Progenitor cell of endocrine pancreas (in vitro differentiated cells): ENCODE results near the gene ADAM23. TPM values are rescaled to one million over a fixed set of nuclear protein-coding genes. Genes with fewer than 3 reads are reported as not detected.

Experiments
- DNase-seq: peaks from one replicate; pipeline ENCODE4 v3.0.0; 2021; ENCODE audit warnings: low spot score; ENCODE audit not compliant: unreplicated experiment
- H3K27ac Mint-ChIP-seq: 2 replicates; pipeline ENCODE4 v1.8.0; 2021; ENCODE audit warnings: mild to moderate bottlenecking, moderate library complexity, mixed read lengths
- H3K27me3 Mint-ChIP-seq: 2 replicates; pipeline ENCODE4 v1.8.0; 2021; ENCODE audit warnings: mixed read lengths
- H3K36me3 Mint-ChIP-seq: 2 replicates; pipeline ENCODE4 v1.8.0; 2022; ENCODE audit warnings: mixed read lengths; ENCODE audit not compliant: insufficient read depth
- H3K4me1 Mint-ChIP-seq: 2 replicates; pipeline ENCODE4 v1.8.0; 2021; ENCODE audit warnings: low read depth, mixed read lengths
- H3K4me3 Mint-ChIP-seq: 2 replicates; pipeline ENCODE4 v1.8.0; 2021; ENCODE audit warnings: low read depth, mild to moderate bottlenecking, moderate library complexity, mixed read lengths
- H3K9me3 Mint-ChIP-seq: 2 replicates; pipeline ENCODE4 v1.8.0; 2021; ENCODE audit warnings: low read depth, mixed read lengths
- total RNA-seq: library from RNA; stranded (reverse); gene quantifications from 2 replicates; pipeline ENCODE4 v1.2.1, GENCODE V29; 2021
- TF ChIP-seq, protein P1 (sequence below): fragments of 200-600 bp; sonication (generic); IDR thresholded peaks from one replicate; pipeline ENCODE4 v1.5.0; 2021; ENCODE audit warnings: antibody characterized with exemption, mild to moderate bottlenecking; ENCODE audit not compliant: unreplicated experiment

The ADAM23 gene
- total RNA-seq, 1 donor from 2014 or later, result 16.0 TPM

DNA sequence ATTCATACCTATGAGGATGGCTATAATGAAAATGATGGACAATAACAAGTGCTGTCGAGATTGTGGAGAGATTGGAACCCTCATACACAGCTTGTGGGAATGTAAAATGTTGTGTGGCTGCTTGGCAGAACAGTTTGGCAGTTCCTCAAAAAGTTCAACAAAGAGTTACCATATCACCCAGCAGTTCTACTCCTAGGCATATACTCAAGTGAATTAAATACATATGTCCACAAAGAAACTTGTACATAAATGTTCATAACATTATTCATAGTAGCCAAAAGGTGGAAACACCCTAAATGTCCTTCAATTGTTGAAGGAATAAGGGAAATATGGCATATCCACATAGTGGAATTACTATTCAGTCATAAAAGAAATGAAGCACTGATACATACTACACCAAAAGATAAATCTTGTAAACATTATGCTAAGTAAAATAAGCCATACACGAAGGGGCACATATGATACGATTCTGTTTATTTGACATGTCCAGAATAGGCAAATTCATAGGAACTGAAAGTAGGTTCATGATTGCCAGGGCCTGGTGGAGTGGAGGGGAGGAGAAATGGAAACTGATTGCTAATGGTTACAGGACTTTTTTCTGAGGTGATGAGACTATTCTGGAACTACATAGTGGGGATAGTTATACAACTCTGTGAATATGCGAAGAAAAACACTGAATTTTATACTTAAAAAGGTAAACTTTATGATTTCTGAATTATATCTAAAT is 92.1 kb downstream of the ADAM23 start:
- Mint-ChIP-seq H3K27me3 (no peaks in the 10 kb centered on the region), H3K4me1 (peaks cover 4% of the 10 kb centered on the region), H3K36me3 (no peaks in the 10 kb centered on the region), H3K27ac (no peak overlapping the region), H3K9me3 (no peaks in the 10 kb centered on the region), H3K4me3 (no peak overlapping the region)
- TF ChIP-seq, protein P1, sequence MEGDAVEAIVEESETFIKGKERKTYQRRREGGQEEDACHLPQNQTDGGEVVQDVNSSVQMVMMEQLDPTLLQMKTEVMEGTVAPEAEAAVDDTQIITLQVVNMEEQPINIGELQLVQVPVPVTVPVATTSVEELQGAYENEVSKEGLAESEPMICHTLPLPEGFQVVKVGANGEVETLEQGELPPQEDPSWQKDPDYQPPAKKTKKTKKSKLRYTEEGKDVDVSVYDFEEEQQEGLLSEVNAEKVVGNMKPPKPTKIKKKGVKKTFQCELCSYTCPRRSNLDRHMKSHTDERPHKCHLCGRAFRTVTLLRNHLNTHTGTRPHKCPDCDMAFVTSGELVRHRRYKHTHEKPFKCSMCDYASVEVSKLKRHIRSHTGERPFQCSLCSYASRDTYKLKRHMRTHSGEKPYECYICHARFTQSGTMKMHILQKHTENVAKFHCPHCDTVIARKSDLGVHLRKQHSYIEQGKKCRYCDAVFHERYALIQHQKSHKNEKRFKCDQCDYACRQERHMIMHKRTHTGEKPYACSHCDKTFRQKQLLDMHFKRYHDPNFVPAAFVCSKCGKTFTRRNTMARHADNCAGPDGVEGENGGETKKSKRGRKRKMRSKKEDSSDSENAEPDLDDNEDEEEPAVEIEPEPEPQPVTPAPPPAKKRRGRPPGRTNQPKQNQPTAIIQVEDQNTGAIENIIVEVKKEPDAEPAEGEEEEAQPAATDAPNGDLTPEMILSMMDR, result no peak
- no peak for DNase-seq

GRCh38 chr2:206540757-206541156 is 97.4 kb downstream of the ADAM23 start:
- Mint-ChIP-seq H3K9me3 (no peaks in the 10 kb centered on the region), H3K27me3 (no peaks in the 10 kb centered on the region), H3K4me3 (no peak overlapping the region), H3K36me3 (peaks cover 1% of the 10 kb centered on the region), H3K27ac (no peak overlapping the region), H3K4me1 (peaks cover 1% of the 10 kb centered on the region)
- DNase-seq, result no peak
- TF ChIP-seq, protein P1, result no peak

GRCh38 chr2:206543073-206543472 is 99.7 kb downstream of the ADAM23 start:
- Mint-ChIP-seq H3K9me3 (no peaks in the 10 kb centered on the region), H3K27me3 (no peaks in the 10 kb centered on the region), H3K36me3 (peaks cover 1% of the 10 kb centered on the region), H3K4me1 (peaks cover under 1% of the 10 kb centered on the region), H3K4me3 (no peak overlapping the region), H3K27ac (no peak overlapping the region)
- DNase-seq, result no peak
- TF ChIP-seq, protein P1, result no peak

DNA sequence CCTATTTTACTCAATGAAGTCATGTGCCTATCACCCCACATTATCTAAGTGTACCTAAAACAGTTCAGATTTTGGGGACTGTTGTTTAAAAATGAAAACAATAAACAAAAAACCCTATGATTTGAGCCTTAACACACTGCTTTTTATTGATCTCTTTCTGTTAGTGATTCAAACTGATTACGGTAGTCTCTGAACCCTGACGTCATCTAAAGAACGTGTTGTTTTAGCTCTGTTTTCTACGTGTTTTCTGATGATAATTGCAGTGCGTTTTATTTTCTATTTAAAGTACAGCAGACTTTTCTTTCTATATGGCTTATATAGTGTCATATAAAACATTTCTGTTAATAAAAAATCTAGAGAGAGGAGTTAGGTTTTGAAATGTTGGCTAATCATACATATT is 105.1 kb downstream of the ADAM23 start:
- DNase-seq, result no peak
- TF ChIP-seq, protein P1, result no peak
- H3K4me3 Mint-ChIP-seq, result no peak overlapping the region
- no peaks in the 10 kb centered on the region for H3K27me3 Mint-ChIP-seq
- peaks cover 3% of the 10 kb centered on the region for H3K36me3 Mint-ChIP-seq
- peaks cover 4% of the 10 kb centered on the region for H3K4me1 Mint-ChIP-seq
- H3K9me3 Mint-ChIP-seq, result no peaks in the 10 kb centered on the region
- H3K27ac Mint-ChIP-seq, result no peak overlapping the region

GRCh38 chr2:206555721-206556120 is 112.4 kb downstream of the ADAM23 start:
- Mint-ChIP-seq H3K4me3 (no peak overlapping the region), H3K36me3 (peaks cover 2% of the 10 kb centered on the region), H3K27me3 (no peaks in the 10 kb centered on the region), H3K9me3 (no peaks in the 10 kb centered on the region), H3K4me1 (no peaks in the 10 kb centered on the region), H3K27ac (no peak overlapping the region)
- DNase-seq, result no peak
- TF ChIP-seq, protein P1, result no peak
